ENCODE data around the gene ATRN. TPM values are rescaled to one million over a fixed set of nuclear protein-coding genes. Genes with fewer than 3 reads are reported as not detected.

ATRN gene
- polyA plus RNA-seq (46.9 to 61.1 TPM (median 49.9 TPM) in 3 replicates), polyA minus RNA-seq (64.3 to 134 TPM (median 123 TPM) in 3 replicates)
- polyA plus RNA-seq (2011; ENCODE audit: low read depth): 10.8 TPM
- polyA plus RNA-seq (2011; cell fraction: cytosol; rRNA removed): 13.6 and 20.8 TPM in 2 replicates
- 83.1 and 92.8 TPM in 2 replicates for polyA plus RNA-seq (2011; cell fraction: nucleus; rRNA removed)
- 19.9 and 32.1 TPM in 2 replicates for polyA plus RNA-seq (2012; ENCODE audit: low replicate concordance)
- polyA minus RNA-seq (2011; cell fraction: cytosol; rRNA and poly(A)+ RNA removed): 34.5 TPM
- 131 and 243 TPM in 2 replicates for polyA minus RNA-seq (2011; cell fraction: nucleus; rRNA and poly(A)+ RNA removed)

- Histone ChIP-seq H4K20me1 (ENCODE audit: control insufficient read depth, extremely low read depth, insufficient read depth, low read length) (no peaks in the 10 kb centered on the region), H3K9me3 (ENCODE audit: control insufficient read depth, low read depth, low read length) (no peaks in the 10 kb centered on the region), H3K36me3 (ENCODE audit: control insufficient read depth in 2 of 2, extremely low read depth in 1 of 2, insufficient read depth in 2 of 2, low read length in 2 of 2) (peaks cover 0 to 5% of the 10 kb centered on the region in 2 experiments), H3K9me1 (ENCODE audit: control insufficient read depth, extremely low read depth, insufficient read depth, low read length) (peaks cover 4% of the 10 kb centered on the region), H3K4me3 (ENCODE audit: control insufficient read depth in 2 of 3, extremely low read depth in 1 of 3, insufficient read depth in 2 of 3, low read depth in 1 of 3, low read length in 3 of 3) (peak within 1 kb of the TSS; percentile 72 to 88 (median 72)), H3K79me2 (ENCODE audit: control insufficient read depth, insufficient read depth, low read length) (peaks cover 39% of the 10 kb centered on the region), H3K27me3 (ENCODE audit: control insufficient read depth, extremely low read depth, insufficient read depth, low read length) (no peaks in the 10 kb centered on the region), H2AFZ (ENCODE audit: control insufficient read depth, low read length) (peak within 1 kb of the TSS; percentile 93), H3K4me1 (ENCODE audit: control insufficient read depth, extremely low read depth, insufficient read depth, low read length) (peaks cover 11% of the 10 kb centered on the region), H3K9ac (ENCODE audit: control insufficient read depth, extremely low read depth, insufficient read depth, low read length) (peak within 1 kb of the TSS; percentile 84), H3K27ac (ENCODE audit: control insufficient read depth, insufficient read depth, low read length) (peak within 1 kb of the TSS; percentile 42), H3K4me2 (ENCODE audit: control insufficient read depth, extremely low read depth, insufficient read depth, low read depth, low read length) (peak within 1 kb of the TSS; percentile 88)
- dilution Hi-C loops (cut with MboI; ENCODE audit: extremely low pct_ligation_motif_present, low sequenced_read_pairs): no loop called here
- DNase-seq (ENCODE audit: low read depth, low spot score) (peak; percentile 54), FAIRE-seq (no peak)
- TF ChIP-seq CTCF (optimal IDR thresholded peaks at IDR 0.05 in 1 of 3, IDR thresholded peaks at IDR 0.05 in 1 of 3, conservative IDR thresholded peaks at IDR 0.05 in 1 of 3; ENCODE audit: extremely low read depth in 1 of 3, insufficient read depth in 2 of 3, low read length in 3 of 3): no peak
- TF ChIP-seq EZH2 (IDR thresholded peaks at IDR 0.05; ENCODE audit: low read length): no peak
These were observed at the start of gene ATRN for GRCh38 chr20:3470627-3471396. ATRN (plus strand) TSS chr20:3471018; CDS start chr20:3471108, 90 bp downstream.

GRCh38 chr20:3421985-3422384, 48.8 kb upstream of the ATRN start:
- H3K4me2 ChIP-seq (ENCODE audit: control insufficient read depth, extremely low read depth, insufficient read depth, low read depth, low read length): no peak overlapping the region
- H3K4me1 ChIP-seq (ENCODE audit: control insufficient read depth, extremely low read depth, insufficient read depth, low read length): peaks cover 12% of the 10 kb centered on the region
- FAIRE-seq (no peak), DNase-seq (ENCODE audit: low read depth, low spot score) (no peak)
- H4K20me1 ChIP-seq (ENCODE audit: control insufficient read depth, extremely low read depth, insufficient read depth, low read length): no peaks in the 10 kb centered on the region
- dilution Hi-C loops (cut with MboI; ENCODE audit: extremely low pct_ligation_motif_present, low sequenced_read_pairs): no loop called here
- H3K9ac ChIP-seq (ENCODE audit: control insufficient read depth, extremely low read depth, insufficient read depth, low read length): no peak overlapping the region
- H3K79me2 ChIP-seq (ENCODE audit: control insufficient read depth, insufficient read depth, low read length): no peaks in the 10 kb centered on the region
- no peaks in the 10 kb centered on the region for H3K36me3 ChIP-seq (ENCODE audit: control insufficient read depth in 2 of 2, extremely low read depth in 1 of 2, insufficient read depth in 2 of 2, low read length in 2 of 2)
- no peak overlapping the region for H2AFZ ChIP-seq (ENCODE audit: control insufficient read depth, low read length)
- no peak overlapping the region for H3K27ac ChIP-seq (ENCODE audit: control insufficient read depth, insufficient read depth, low read length)
- TF ChIP-seq EZH2 (IDR thresholded peaks at IDR 0.05; ENCODE audit: low read length) (no peak), CTCF (optimal IDR thresholded peaks at IDR 0.05 in 1 of 3, IDR thresholded peaks at IDR 0.05 in 1 of 3, conservative IDR thresholded peaks at IDR 0.05 in 1 of 3; ENCODE audit: extremely low read depth in 1 of 3, insufficient read depth in 2 of 3, low read length in 3 of 3) (no peak)
- H3K9me3 ChIP-seq (ENCODE audit: control insufficient read depth, low read depth, low read length): no peaks in the 10 kb centered on the region
- H3K27me3 ChIP-seq (ENCODE audit: control insufficient read depth, extremely low read depth, insufficient read depth, low read length): no peaks in the 10 kb centered on the region
- no peaks in the 10 kb centered on the region for H3K9me1 ChIP-seq (ENCODE audit: control insufficient read depth, extremely low read depth, insufficient read depth, low read length)
- no peak overlapping the region for H3K4me3 ChIP-seq (ENCODE audit: control insufficient read depth in 2 of 3, extremely low read depth in 1 of 3, insufficient read depth in 2 of 3, low read depth in 1 of 3, low read length in 3 of 3)

Data from keratinocyte (primary cell).